ENCODE data around the gene RPS24.
"Not testable (repeated sequence)": the region's sequence is repeated elsewhere in the genome, so short reads cannot be mapped to it uniquely, and the experiment has no call there.

- not testable (repeated sequence) for TF ChIP-seq ARNT (IDR thresholded peaks at IDR 0.05); SUZ12 (IDR thresholded peaks at IDR 0.05); BHLHE40 (IDR thresholded peaks at IDR 0.05; ENCODE audit: borderline replicate concordance); ELF4 (IDR thresholded peaks at IDR 0.05); PKNOX1 (IDR thresholded peaks at IDR 0.05); NFRKB (IDR thresholded peaks at IDR 0.05); HDGF (IDR thresholded peaks at IDR 0.05; ENCODE audit: borderline replicate concordance); SP1 (IDR thresholded peaks at IDR 0.05); L3MBTL2 (conservative IDR thresholded peaks at IDR 0.05)
Observed at GRCh38 chr10:78070064-78070463, 36.4 kb downstream of the RPS24 start.

Data from HEK293T (cell line).